OCI-LY1 (cell line): ENCODE data around the gene TAS2R40.

Experiments used
- H2AFZ ChIP-seq: fragments of 200-600 bp; sonication (generic), shearing (Covaris generic); 2 replicates; pipeline ENCODE4 v1.6.0; 2014; ENCODE audit warnings: antibody characterized with exemption, mild to moderate bottlenecking, low read length
- H3F3A ChIP-seq: fragments of 200-600 bp; sonication (generic), shearing (Covaris generic); 2 replicates; pipeline ENCODE4 v1.6.0; 2014; ENCODE audit warnings: mild to moderate bottlenecking, antibody characterized with exemption, low read length, moderate library complexity; ENCODE audit not compliant: insufficient read depth
- H3K27ac ChIP-seq: fragments of 200-600 bp; sonication (generic); 2 replicates; pipeline ENCODE4 v1.5.1; 2014; ENCODE audit warnings: low read length, mixed run types, mild to moderate bottlenecking, low read depth; ENCODE audit not compliant: poor library complexity, severe bottlenecking
- H3K27me3 ChIP-seq: fragments of 200-600 bp; sonication (generic); 2 replicates; pipeline ENCODE4 v1.6.0; 2014; ENCODE audit warnings: antibody characterized with exemption, mild to moderate bottlenecking, low read length, moderate library complexity; ENCODE audit not compliant: insufficient read depth
- H3K36me3 ChIP-seq: fragments of 200-600 bp; sonication (generic); 2 replicates; pipeline ENCODE4 v1.6.1; 2014; ENCODE audit warnings: mild to moderate bottlenecking, antibody characterized with exemption, low read length, moderate library complexity, mixed read lengths; ENCODE audit not compliant: insufficient read depth
- H3K4me1 ChIP-seq: fragments of 200-600 bp; sonication (generic); 2 replicates; pipeline ENCODE4 v1.5.1; 2014; ENCODE audit warnings: mild to moderate bottlenecking, low read length, moderate library complexity; ENCODE audit not compliant: insufficient read depth, severe bottlenecking
- H3K4me2 ChIP-seq: fragments of 200-600 bp; sonication (generic), shearing (Covaris generic); 2 replicates; pipeline ENCODE4 v1.6.1; 2014; ENCODE audit warnings: low read length
- H3K4me3 ChIP-seq: fragments of 200-600 bp; sonication (generic); 2 replicates; pipeline ENCODE4 v1.5.1; 2014; ENCODE audit warnings: low read length, low read depth, mild to moderate bottlenecking, mixed read lengths; ENCODE audit not compliant: poor library complexity, severe bottlenecking
- H3K79me2 ChIP-seq: fragments of 200-600 bp; shearing (Covaris generic); 2 replicates; pipeline ENCODE4 v1.6.1; 2016; ENCODE audit warnings: mixed run types, low read length, mixed read lengths; ENCODE audit not compliant: insufficient read depth
- H3K9ac ChIP-seq: fragments of 200-600 bp; sonication (generic), shearing (Covaris generic); 2 replicates; pipeline ENCODE4 v1.6.1; 2014; ENCODE audit warnings: mild to moderate bottlenecking, low read length, mixed read lengths
- H3K9me2 ChIP-seq: fragments of 200-600 bp; sonication (generic), shearing (Covaris generic); 2 replicates; pipeline ENCODE4 v1.6.1; 2014; ENCODE audit warnings: low read depth, mild to moderate bottlenecking, low read length, mixed read lengths
- H3K9me3 ChIP-seq: fragments of 200-600 bp; shearing (Covaris generic); 2 replicates; pipeline ENCODE4 v1.6.1; 2014; ENCODE audit warnings: low read length, mixed read lengths
- H4K20me1 ChIP-seq: fragments of 200-600 bp; sonication (generic), shearing (Covaris generic); 2 replicates; pipeline ENCODE4 v1.6.0; 2016; ENCODE audit warnings: mild to moderate bottlenecking, low read length; ENCODE audit not compliant: insufficient read depth
- CTCF ChIP-seq: fragments of 200-600 bp; sonication (generic), shearing (Covaris generic); IDR thresholded peaks from 2 replicates; pipeline ENCODE4 v1.5.1; 2017; ENCODE audit warnings: mild to moderate bottlenecking, antibody characterized with exemption, low read length, moderate library complexity, mixed read lengths
- EZH2 ChIP-seq: fragments of 200-600 bp; sonication (generic), shearing (Covaris generic); IDR thresholded peaks from 2 replicates; pipeline ENCODE4 v1.8.0; 2017; ENCODE audit warnings: borderline replicate concordance, mixed run types, mild to moderate bottlenecking, antibody characterized with exemption, low read length, moderate library complexity, mixed read lengths

The TAS2R40 gene

GRCh38 chr7:143242306-143242705 lies 20.5 kb downstream of the TAS2R40 start:
- Histone ChIP-seq H3K4me1 (no peaks in the 10 kb centered on the region), H4K20me1 (no peaks in the 10 kb centered on the region), H3K9ac (no peak overlapping the region), H3K9me2 (no peaks in the 10 kb centered on the region), H3K27ac (no peak overlapping the region), H3K4me3 (no peak overlapping the region), H3K36me3 (no peaks in the 10 kb centered on the region), H3K79me2 (no peaks in the 10 kb centered on the region), H3K27me3 (no peaks in the 10 kb centered on the region), H3K4me2 (no peak overlapping the region), H2AFZ (no peak overlapping the region), H3K9me3 (no peaks in the 10 kb centered on the region), H3F3A (no peaks in the 10 kb centered on the region)
- TF ChIP-seq EZH2: no peak
- no peak for TF ChIP-seq CTCF

GRCh38 chr7:143243111-143243510 lies 21.3 kb downstream of the TAS2R40 start:
- no peaks in the 10 kb centered on the region for H3K27me3 ChIP-seq
- no peak overlapping the region for H3K27ac ChIP-seq
- H3K4me1 ChIP-seq: no peaks in the 10 kb centered on the region
- H2AFZ ChIP-seq: no peak overlapping the region
- TF ChIP-seq EZH2: no peak
- no peak for TF ChIP-seq CTCF
- H4K20me1 ChIP-seq: no peaks in the 10 kb centered on the region
- H3K9me3 ChIP-seq: no peaks in the 10 kb centered on the region
- H3K79me2 ChIP-seq: no peaks in the 10 kb centered on the region
- H3K4me3 ChIP-seq: no peak overlapping the region
- no peaks in the 10 kb centered on the region for H3F3A ChIP-seq
- no peaks in the 10 kb centered on the region for H3K9me2 ChIP-seq
- H3K9ac ChIP-seq: no peak overlapping the region
- H3K4me2 ChIP-seq: no peak overlapping the region
- no peaks in the 10 kb centered on the region for H3K36me3 ChIP-seq

GRCh38 chr7:143243614-143244013 lies 21.8 kb downstream of the TAS2R40 start:
- Histone ChIP-seq H3K79me2 (no peaks in the 10 kb centered on the region), H3F3A (no peaks in the 10 kb centered on the region), H3K36me3 (no peaks in the 10 kb centered on the region), H4K20me1 (no peaks in the 10 kb centered on the region), H3K4me2 (no peak overlapping the region), H3K27ac (no peak overlapping the region), H2AFZ (no peak overlapping the region), H3K9me3 (no peaks in the 10 kb centered on the region), H3K4me1 (no peaks in the 10 kb centered on the region), H3K9ac (no peak overlapping the region), H3K4me3 (no peak overlapping the region), H3K27me3 (no peaks in the 10 kb centered on the region), H3K9me2 (no peaks in the 10 kb centered on the region)
- TF ChIP-seq CTCF (no peak), EZH2 (no peak)
